HL-60 (cell line): ENCODE results near the gene TOR1AIP1.

Source experiments
- DNase-seq, 2 experiments: peaks; one replicate each; pipeline ENCODE4 v3.0.0-alpha.2; 2010 to 2020; ENCODE audit warnings: low read depth in 1 of 2, low spot score in 1 of 2
- H3K27ac ChIP-seq: fragments of 250-450 bp; sonication (Bioruptor Pico); replicated peaks from 2 replicates; pipeline ENCODE4 v1.5.1; 2020; ENCODE audit warnings: mild to moderate bottlenecking, moderate library complexity
- H3K27me3 ChIP-seq: fragments of 250-450 bp; sonication (Bioruptor Pico); 2 replicates; pipeline ENCODE4 v1.5.1; 2021; ENCODE audit warnings: mild to moderate bottlenecking, moderate library complexity; ENCODE audit not compliant: insufficient read depth, poor library complexity, severe bottlenecking
- H3K4me3 ChIP-seq: replicated peaks from 2 replicates; pipeline ENCODE4 v1.5.1; 2011; ENCODE audit warnings: mild to moderate bottlenecking, control low read depth, low read length; ENCODE audit not compliant: insufficient read depth
- GABPA ChIP-seq: IDR thresholded peaks from 2 replicates; pipeline ENCODE4 v1.6.1; 2012; ENCODE audit warnings: low read depth
- POLR2AphosphoS5 ChIP-seq: IDR thresholded peaks from 2 replicates; pipeline ENCODE4 v1.6.1; 2012; ENCODE audit warnings: low read depth
- REST ChIP-seq: IDR thresholded peaks from 2 replicates; pipeline ENCODE4 v1.6.1; 2012; ENCODE audit warnings: low read depth; ENCODE audit not compliant: insufficient replicate concordance
- SPI1 ChIP-seq: IDR thresholded peaks from 2 replicates; pipeline ENCODE4 v1.6.1; 2012; ENCODE audit warnings: low read depth, mild to moderate bottlenecking, borderline replicate concordance
- TF ChIP-seq, protein P1 (sequence below): IDR thresholded peaks from one replicate; pipeline ENCODE4 v1.5.1; 2011; ENCODE audit warnings: low read length, control low read depth, inconsistent platforms; ENCODE audit not compliant: insufficient read depth

The TOR1AIP1 gene

DNA sequence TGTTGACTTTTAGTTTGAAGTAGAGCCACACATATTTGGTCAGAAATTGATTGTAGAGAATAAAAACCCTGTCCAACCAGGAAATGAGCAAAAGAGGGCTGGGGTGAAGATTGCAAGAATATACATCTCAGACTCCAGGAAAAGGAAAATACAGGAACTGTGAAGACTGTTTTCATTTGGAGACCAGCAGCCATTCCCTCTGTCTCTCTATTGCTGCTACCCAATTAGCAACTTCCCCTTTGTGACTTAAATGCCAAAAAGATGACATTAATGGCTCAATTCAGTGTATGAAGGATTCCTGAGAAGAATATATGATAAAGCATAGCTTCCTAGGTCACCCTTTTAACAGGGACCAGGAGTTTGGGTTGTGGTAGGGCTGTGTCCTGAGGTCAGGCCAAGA is 40.9 kb downstream of the TOR1AIP1 start:
- H3K4me3 ChIP-seq, result no peak overlapping the region

GRCh38 chr1:179924268-179924667 is 42.2 kb downstream of the TOR1AIP1 start:
- Histone ChIP-seq H3K4me3 (no peak overlapping the region), H3K27me3 (no peaks in the 10 kb centered on the region), H3K27ac (no peak overlapping the region)
- no peak for TF ChIP-seq SPI1
- no peak for TF ChIP-seq GABPA
- TF ChIP-seq, protein P1, sequence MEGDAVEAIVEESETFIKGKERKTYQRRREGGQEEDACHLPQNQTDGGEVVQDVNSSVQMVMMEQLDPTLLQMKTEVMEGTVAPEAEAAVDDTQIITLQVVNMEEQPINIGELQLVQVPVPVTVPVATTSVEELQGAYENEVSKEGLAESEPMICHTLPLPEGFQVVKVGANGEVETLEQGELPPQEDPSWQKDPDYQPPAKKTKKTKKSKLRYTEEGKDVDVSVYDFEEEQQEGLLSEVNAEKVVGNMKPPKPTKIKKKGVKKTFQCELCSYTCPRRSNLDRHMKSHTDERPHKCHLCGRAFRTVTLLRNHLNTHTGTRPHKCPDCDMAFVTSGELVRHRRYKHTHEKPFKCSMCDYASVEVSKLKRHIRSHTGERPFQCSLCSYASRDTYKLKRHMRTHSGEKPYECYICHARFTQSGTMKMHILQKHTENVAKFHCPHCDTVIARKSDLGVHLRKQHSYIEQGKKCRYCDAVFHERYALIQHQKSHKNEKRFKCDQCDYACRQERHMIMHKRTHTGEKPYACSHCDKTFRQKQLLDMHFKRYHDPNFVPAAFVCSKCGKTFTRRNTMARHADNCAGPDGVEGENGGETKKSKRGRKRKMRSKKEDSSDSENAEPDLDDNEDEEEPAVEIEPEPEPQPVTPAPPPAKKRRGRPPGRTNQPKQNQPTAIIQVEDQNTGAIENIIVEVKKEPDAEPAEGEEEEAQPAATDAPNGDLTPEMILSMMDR, result no peak
- no peak for TF ChIP-seq POLR2AphosphoS5
- no peak for TF ChIP-seq REST
- no peak for DNase-seq

More for the DNA sequence above, 40.9 kb downstream of the TOR1AIP1 start:
- no peaks in the 10 kb centered on the region for H3K27me3 ChIP-seq
- no peak for DNase-seq
- H3K27ac ChIP-seq, result no peak overlapping the region
- TF ChIP-seq, protein P1, result no peak
- peak; percentile 30; the same call in 1 of the 2 replicates for TF ChIP-seq SPI1
- TF ChIP-seq REST, result no peak

- TF ChIP-seq GABPA (no peak), POLR2AphosphoS5 (no peak), SPI1 (no peak), REST (no peak)
- TF ChIP-seq, protein P1, result no peak
- no peaks in the 10 kb centered on the region for H3K27me3 ChIP-seq
- H3K4me3 ChIP-seq, result no peak overlapping the region
- H3K27ac ChIP-seq, result no peak overlapping the region
- no peak for DNase-seq
Measured at GRCh38 chr1:179925302-179925701, 43.2 kb downstream of the TOR1AIP1 start.
